Measurements from ENCODE around the gene CES2.

DNA sequence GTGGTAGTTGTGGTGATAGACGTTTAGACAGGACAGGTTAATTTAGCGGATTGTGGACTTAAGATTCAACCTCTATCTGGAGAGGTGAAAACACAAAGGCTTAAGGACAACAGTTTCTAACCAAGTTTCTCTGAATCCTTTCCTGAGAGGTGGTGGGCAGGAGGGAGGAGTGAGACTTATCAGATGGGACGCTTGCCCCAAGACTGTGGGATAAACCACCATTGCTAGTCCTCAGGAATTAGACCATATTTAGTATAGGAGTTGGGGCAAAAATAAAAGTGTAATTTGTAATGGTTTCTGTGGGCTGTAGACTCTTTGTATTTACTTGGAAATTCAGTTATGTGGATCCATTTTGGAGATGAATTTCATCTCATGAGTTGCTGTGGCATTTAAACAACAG, 48.4 kb upstream of the CES2 start:
- TF ChIP-seq, protein P1, sequence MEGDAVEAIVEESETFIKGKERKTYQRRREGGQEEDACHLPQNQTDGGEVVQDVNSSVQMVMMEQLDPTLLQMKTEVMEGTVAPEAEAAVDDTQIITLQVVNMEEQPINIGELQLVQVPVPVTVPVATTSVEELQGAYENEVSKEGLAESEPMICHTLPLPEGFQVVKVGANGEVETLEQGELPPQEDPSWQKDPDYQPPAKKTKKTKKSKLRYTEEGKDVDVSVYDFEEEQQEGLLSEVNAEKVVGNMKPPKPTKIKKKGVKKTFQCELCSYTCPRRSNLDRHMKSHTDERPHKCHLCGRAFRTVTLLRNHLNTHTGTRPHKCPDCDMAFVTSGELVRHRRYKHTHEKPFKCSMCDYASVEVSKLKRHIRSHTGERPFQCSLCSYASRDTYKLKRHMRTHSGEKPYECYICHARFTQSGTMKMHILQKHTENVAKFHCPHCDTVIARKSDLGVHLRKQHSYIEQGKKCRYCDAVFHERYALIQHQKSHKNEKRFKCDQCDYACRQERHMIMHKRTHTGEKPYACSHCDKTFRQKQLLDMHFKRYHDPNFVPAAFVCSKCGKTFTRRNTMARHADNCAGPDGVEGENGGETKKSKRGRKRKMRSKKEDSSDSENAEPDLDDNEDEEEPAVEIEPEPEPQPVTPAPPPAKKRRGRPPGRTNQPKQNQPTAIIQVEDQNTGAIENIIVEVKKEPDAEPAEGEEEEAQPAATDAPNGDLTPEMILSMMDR (conservative IDR thresholded peaks at IDR 0.05; ENCODE audit: low read depth, low read length), result no peak
- no peak for TF ChIP-seq EZH2 (IDR thresholded peaks at IDR 0.05; ENCODE audit: borderline replicate concordance, low read depth, low read length, poor library complexity, severe bottlenecking)

Data from A673 (cell line).